ENCODE measurements around the gene WDR18. TPM values are rescaled to one million over a fixed set of nuclear protein-coding genes. Genes with fewer than 3 reads are reported as not detected.
"Not testable (repeated sequence)": the region's sequence is repeated elsewhere in the genome, so short reads cannot be mapped to it uniquely, and the experiment has no call there.

WDR18 gene
- polyA plus RNA-seq, 12 donors: 18.9 to 38.0 (median 20.3) TPM; not detected in 1

DNA sequence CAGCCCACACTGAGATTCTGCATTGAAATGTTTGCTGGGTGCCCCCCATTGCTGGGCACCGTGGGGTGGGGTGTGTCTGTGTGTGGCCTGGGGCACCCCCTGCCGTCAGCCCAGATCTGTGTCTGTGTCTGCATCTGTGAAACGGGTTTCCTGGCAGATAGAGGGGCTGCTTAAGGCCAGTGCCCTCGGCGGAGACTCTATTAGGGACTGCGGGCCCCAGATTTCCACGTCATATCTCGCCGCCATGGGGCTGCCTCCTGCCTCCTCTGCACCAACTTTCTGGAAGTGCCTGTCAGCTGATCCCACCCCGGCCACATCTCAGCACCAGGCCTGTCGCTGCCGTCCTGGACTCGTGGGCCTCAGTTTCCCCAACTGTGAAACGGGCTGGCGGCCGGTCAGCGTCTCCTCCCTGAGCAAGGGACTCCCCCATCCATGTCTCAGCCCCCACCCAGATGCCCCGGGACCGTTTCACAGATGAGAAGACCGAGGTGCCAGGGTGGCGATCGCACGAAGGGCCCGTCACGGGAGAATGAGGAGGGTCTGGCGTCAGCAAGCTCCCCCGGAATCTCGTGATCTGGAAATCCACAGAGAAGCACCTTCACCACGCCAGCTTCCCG, 36.9 kb upstream of the WDR18 start:
- DNase-seq: no peak

DNA sequence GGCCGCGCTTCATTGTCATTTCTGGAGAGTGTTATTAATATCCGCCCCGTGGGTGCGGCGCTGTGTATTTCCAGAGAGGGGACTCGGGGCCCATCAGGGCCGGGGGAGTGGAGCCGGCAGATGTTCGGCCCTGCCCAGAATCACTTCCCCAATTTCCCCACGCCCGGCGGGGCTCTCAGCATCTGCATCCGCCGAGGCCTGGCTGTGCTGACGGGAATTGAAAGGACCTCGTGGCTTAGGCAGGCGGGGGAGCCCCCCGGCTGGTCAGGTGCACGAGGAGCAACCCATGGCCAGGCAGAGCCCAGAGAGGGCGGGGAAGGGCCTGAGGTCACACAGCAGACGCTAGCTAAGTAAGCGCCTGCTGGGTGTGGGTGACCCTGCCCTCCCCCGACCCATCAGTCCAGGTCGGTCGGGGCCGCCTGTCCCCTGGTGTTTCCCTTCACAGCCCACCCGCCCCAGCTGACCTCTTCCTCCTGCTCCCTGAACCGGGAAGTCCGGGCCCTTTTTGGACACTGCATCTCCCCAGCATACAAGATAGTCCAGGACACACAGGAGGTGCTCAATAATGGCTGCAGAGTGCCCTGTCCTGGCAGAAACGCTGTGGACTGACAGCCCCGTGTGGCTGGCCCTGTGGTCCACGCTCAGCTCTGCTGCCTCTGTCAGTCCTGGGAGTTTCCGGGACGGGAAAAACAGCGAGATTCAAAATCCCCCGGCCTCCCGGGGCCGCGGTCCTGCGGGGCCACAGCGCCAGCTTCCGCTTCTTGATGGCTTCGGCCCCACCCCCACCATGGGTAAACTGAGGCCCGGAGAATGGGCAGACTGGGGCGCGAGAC, 36.2 kb upstream of the WDR18 start:
- DNase-seq: no peak

DNA sequence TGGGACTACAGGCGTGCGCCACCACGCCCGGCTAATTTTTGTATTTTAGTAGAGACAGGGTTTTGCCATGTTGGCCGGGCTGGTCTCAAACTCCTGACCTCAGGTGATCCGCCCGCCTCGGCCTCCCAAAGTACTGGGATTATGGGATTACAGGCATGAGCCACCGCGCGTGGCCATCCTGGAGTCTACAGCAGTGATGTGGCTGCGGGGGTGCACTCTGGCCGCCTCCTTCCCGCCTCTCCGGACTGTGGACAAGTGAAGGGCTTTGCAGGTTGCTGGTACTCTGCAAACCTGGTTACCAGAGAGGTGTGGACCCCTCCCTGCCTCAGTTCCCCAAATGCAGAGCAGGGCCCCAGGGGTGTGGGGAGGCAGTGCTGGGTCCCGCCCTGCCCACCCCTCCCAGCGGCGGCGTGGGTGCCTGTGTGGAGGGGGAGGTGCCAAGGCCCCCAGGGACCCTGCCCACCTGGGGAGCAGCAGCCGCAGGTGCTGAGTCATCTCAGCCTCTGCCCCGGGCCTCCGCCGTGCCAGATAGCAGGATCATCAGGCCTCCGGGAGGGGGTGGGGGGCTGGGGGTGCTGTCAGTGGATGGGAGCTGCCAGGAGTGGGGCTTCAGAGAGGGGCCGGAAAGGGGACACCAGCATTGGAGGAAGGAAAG, 35.2 kb upstream of the WDR18 start:
- DNase-seq: no peak

DNA sequence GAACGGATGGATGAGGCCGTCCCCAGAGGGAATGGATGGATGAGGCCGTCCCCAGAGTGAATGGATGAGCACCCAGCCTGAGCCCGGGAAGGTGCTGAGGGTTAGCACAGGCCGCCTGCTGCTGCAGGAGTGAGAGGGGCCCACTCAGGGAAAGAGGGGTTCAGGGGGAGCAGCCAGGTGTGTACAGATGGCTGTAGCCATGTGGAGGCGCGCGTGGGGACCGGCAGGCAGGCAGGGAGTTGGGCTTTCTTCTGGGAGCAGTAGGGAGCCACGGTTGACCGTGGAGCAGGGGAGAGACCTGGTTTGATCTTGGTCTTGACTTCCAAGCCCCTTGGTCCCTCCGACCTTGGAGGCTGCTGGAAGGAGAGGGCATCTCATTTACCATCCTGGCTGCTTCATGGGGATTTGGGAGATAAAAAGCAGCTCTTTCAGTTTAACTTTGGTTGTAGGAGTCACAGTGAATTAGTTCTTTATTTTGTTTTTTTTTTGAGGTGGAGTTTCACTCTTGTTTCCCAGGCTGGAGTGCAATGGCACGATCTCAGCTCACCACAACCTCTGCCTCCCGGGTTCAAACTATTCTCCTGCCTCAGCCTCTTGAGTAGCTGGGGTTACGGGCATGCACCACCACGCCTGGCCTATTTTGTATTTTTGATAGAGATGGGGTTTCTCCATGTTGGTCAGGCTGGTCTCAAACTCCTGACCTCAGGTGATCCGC, 33.6 kb upstream of the WDR18 start:
- no peak for DNase-seq

DNA sequence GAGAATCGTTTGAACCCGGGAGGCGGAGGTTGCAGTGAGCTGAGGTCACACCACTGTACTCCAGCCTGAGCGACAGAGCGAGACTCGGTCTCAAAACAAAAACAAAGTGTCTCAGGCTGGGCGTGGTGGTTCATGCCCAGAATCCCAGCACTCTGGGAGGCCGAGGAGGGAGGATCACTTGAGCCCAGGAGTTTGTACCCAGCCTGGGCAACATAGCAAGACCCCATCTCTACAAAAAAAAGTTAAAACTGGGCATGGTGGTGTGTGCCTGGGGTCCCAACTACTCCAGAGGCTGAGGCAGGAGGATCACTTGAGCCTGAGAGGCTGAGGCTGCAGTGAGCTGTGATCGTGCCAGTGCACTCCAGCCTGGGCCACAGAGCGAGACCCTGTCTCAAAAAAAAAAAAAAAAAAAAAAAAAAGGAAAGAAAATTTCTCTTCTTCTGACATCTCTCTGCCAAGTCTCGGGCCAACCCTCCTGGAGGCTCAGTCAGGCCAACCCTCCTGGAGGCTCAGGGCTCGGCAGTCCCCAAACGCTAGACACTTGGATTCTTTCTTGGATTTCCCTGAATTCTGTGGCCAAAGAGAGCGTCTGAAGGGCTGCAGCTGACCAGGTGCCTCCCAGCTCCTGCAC, 32.0 kb upstream of the WDR18 start:
- DNase-seq: no peak

DNA sequence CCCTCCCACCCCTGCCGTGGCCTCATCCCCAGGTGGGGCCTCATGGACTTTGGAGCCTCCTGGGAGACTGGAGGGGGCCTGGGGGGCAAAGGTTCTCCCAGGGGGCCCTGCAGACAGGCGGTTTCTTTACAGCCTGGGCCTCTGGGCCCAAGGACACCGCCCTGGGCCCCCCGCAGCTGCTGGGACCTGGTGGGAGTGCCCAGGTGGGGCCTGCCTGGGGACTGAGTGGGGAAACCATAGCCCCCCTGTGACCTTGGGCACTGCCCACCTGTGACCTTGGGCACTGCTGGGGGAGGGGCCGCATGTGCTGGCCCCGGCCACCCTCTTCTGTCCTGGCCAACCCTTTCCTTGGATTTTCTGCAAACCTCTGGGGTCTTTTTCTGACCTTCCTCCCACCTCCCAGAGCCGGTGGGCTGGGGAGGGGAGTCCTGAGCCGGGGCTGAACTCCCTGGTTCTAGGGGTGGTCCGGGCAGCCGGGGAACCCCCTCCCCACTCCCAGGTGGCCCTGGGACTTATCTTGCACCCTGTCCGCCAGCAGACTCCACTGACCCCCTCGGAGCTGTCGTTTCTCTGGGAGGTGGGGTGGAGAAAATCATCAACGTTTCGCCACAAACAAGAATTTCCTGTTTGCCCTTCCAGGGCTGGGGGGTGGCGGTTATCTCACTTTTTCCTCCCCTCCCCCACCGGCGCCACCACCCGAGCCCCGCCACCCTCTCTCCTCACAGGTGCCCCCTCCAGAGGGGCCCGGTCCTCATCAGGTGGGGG, 31.3 kb upstream of the WDR18 start:
- DNase-seq: no peak

DNA sequence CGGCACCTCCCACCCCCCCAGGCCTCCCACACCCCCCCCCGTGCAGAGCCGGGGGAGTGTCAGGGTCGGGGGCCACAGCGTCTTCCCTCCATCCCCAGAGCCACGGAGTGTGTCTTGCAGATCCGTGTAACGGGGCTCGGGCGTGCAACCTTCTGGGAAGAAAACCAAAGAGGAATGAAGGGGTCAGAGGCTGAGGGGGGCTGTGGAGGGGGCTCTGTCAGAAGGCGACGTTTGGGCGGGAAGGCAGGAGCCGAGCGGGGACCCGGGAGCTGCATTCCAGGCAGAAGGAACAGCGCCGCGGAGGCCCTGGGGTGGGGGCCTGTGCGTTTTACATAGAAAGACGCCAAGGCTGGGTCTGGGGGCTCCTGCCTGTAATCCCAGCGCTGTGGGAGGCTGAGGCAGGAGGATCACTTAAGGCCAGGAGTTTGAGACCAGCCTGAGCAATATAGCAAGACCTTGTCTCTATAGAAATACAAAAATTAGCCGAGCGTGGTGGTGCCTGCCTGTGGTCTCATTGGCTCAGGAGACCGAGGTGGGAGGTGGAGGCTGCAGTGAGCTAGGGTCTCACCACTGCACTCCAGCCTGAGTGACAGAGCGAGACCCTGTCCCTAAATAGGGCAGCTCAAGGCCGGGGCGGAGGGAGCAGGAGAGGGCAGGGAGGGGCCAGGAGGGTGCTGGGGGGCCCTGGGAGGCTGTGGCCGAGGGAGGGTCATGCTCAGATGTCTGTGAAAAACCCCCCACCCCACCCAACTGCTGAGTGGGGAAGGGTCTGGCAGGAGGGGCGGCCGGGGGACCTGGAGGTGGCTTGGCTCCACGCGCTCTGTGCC, 30.5 kb upstream of the WDR18 start:
- DNase-seq: no peak

DNA sequence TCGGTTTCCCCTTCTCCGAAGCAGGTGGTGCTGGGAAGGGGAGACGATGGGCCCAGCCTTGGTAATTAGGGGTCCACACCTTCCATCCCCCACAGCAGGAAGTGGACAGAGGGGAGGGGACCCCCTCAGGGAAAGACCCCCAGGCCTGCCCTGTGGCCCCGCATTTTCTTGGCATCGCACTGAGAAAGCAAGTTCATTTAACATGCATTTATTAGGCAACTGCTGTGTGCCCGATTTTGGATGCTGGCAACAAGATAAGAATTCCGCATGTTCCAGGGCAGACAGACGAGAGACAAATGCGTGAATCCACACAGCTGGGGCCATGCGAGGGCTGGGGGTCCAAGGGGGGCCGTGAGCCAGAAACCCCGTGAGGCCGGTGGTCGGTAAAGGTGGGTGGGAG, 29.9 kb upstream of the WDR18 start:
- DNase-seq: no peak

DNA sequence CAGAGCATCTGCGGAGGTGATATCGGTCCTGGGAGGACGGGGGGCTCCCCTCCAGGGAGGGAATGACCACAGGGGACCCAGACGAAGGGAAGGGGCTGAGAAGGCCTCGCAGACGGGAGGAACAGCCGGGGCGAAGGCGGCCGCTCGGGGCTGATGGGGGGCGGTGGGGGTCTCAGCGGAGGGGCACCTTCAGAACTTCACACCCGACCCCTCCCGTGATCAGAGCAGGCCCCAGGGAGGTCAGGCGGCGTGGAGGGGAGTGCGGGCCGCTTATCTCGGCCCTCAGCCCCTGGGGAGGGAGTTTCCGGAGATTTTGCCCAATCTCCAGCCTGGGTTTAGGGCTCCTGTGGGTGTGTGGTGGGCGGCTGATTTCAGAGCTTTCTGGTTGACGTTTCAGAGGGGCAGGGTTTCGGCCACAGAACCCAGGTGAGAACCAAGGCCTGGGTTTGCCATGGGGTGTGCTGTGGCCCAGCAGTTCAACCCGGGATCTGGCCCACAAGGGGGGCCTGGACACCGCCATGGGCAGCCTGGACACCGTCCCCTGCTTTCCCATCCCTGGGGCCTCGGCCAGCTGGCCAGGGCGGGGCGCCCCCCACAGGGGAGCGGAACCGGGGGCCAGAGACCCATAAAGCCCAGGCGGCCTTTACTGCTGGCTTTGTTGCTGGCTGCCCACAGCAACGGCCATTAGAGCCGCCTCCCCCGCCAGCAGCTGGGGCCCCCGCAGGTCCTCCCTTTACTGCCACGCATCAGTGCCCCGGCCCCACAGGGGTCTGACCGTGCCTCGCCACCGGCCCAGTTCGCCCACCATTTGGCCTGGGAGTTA, 29.3 kb upstream of the WDR18 start:
- DNase-seq: no peak

DNA sequence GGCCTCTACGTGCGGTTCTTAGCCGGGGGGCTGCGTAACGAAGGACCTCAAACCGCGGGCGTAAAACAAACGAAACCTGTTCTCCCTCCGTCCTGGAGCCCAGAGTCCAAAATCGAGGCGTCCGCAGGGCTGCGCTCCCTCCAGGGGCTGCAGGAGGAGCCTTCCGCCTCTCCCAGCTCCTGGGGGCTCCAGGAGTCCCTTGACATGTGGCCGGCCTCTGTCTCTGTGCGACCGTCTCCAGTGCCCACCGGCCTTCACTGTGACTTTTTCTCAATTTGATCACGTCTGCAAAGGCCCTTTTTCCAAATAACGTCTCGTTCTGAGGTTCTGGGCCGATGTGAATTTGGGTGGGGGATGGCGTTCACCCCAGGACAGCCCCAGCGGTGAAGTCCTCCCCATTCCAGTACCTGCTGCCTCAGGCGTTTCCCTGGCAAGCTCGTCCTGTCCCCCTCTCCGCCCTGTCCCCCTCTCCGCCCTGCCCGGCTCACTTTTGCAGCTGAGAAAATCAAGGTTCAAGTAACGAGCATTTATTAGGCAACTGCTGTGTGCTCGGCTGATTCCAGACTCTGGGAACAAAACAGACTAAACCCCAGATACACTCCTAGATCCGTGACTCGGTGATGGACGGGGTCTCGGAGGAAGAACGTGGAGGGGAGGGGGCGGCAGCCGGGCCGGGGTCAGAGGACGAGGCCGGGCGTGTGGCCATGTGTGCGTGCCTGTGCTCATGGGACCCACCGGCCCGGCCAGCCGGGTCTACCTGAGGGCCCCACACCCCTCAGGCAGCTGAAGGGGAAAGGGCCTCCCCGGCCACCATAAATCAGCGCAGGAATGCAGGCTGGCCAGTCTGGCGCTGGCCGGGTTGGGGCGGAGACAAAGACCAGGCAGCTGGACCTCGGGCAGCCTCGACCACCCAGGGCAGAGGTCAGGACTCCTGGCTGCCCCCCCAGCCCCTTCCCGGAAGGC, 28.1 kb upstream of the WDR18 start:
- no peak for DNase-seq

DNA sequence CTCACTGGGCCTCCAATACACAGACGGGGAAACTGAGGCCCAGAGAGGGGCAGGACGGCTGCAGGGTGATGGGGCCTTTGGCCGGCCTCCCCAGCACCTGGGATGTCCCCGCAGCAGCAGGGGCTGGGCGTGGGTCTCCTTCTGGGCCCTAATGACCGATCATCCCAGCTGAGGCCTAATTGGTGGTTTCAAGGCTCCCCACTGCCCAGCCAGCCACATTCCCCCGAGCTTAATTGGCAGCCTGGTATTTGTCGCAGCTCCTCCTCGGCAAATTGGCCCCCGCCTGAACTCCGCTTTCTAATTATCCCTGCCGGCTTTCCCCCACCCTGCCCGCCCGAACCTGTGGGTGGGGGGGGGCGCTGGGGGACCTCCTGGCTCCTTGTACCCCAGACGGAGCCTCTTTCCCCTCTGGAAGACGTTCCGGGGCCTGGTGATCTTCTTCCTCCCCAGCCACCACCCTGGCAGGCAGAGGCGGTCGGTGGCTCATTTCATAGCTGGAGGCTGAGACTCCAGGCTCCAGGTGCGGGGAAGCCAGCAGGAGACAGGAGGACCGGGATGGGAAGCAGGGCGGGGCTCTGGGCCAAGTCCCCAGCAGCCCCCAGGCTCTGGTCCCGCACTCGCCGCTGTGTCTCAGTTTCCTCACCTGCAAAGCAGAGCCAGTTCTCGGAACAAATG, 27.2 kb upstream of the WDR18 start:
- no peak for DNase-seq

DNA sequence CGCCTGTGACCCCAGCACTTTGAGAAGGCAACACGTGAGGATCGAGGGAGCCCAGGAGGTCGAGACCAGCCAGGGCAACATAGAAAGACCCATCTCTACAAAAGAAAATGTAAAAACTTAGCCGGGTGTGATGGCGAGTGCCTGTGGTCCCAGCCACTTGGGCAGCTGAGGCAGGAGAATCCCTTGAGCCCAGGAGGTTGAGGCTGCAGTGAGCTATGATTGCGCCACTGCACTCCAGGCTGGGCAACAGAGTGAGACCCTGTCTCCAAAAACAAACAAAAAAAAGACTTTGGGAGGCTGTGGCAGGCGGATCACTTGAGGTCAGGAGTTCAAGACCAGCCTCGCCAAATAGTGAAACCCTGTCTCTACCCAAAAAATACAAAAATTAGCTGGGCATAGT, 26.6 kb upstream of the WDR18 start:
- DNase-seq: not testable (repeated sequence)

DNA sequence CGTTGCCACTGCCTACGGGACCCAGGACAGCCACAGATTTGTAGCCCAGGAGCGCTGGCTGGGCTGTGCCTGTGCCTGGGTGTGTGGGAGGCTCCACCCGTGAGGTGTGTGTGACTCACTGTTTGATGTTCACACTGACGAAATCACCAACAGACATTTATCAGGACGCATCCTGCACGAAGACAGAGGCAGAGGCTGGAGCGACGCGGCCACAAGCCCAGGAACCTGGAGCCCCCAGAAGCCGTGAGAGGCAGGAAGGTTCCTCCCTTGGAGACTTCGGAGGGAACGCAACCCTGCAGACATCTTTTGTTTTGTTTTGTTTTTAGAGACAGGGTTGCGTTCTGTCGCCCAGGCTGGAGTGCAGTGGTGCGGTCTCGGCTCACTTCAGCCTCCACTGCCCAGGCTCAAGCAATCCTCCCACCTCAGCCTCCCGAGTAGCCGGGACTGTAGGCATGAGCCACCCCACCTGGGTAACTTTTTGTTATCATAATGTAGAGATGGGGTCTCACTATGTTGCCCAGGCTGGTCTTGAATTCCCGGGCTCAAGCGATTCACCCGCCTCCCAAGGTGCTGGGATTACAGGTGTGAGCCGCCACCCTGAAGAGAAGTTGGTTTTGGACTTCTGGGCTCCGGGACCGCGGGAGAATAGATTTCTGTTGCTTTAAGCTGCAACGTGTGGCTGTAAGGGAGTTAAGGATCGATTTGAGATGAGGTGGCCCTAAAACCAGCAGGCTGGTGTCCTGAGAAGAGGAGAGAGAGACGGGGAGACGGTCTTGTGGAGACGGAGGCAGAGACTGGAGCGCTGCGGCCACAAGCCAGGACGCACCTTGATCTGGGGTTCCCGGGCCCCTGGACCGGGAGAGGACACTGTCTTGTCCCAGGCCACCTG, 24.9 kb upstream of the WDR18 start:
- DNase-seq: no peak

DNA sequence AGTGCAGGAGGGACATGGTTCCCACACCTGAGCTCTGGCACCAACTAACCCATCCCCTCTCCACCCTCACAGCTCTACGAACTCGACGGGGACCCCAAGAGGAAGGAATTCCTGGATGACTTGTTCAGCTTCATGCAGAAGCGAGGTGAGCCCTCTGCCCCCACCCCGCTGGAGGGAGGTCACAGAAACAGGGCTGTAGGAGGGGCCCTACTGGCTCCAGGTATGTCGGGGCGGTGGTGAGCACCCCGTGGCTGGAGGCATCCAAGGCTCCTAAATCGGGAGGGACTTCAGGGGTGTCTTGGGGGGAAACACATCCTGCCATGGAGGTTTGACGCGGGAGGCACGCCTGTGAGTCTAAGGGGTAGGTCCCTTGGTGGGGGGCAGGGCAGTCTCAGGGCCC, 24.1 kb upstream of the WDR18 start:
- no peak for DNase-seq

DNA sequence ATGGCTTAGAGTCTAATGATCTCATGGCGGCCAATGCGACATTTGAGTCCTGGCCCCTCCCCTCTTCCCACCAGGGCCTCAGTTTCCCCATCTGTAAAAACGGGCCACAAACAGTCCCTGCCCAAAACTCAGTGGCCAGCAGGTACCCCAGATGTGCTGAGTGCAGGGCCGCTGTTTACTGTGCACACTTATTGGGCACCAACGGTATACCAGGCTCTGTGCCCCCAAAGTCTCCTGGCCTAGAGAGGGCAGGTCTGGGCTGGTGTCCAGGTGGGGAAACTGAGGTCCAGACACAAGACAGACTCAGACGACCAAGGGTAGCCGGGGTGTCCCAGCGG, 23.6 kb upstream of the WDR18 start:
- no peak for DNase-seq

DNA sequence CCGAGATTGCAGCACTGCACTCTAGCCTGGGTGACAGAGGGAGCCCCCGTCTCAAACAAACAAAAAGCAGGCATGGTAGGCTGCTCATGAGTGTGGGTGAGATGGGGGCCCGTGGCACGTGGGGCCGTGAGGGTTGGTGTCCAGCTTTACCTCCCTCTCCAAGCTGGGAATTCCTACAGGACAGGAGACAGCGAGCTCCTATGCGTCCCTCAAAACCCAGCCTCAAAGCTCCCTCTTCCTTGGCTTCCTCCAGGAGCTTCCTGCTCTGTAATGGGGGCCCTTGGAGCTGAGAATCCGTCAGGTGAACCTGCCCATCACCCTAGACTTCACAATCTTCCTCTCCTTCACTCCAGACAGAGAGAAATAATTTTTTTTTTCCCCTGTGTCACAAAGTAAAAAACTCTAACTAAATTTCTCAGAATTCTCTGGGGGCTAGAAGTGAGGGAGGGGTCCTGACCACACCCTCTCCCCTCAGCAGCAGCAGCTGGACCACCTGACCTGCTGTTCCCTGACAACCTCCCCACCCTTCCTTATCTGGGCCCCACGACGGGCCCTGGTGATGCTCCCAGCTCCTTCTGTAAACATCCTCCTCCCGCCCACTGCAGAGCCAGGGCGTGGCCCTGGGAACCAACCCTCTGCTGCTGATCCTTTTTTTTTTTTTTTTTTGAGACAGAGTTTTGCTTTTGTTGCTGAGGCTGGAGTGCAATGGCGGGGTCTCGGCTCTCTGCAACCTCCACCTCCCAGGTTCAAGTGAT, 22.1 kb upstream of the WDR18 start:
- no peak for DNase-seq

Measured in muscle of arm (tissue), 12 donors.